NT2/D1 (cell line): Measurements from ENCODE around the gene RALBP1.

Experiments
- SUZ12 ChIP-seq: IDR thresholded peaks from 2 replicates; pipeline ENCODE4 v1.6.1; 2011; ENCODE audit not compliant: insufficient read length, insufficient read depth; ENCODE audit errors: extremely low read depth
- YY1 ChIP-seq: IDR thresholded peaks from 2 replicates; pipeline ENCODE4 v1.6.1; 2011; ENCODE audit not compliant: insufficient read length, insufficient read depth
- ZNF274 ChIP-seq: IDR thresholded peaks from 2 replicates; pipeline ENCODE4 v1.6.1; 2011; ENCODE audit warnings: mild to moderate bottlenecking, low read depth, low read length

DNA sequence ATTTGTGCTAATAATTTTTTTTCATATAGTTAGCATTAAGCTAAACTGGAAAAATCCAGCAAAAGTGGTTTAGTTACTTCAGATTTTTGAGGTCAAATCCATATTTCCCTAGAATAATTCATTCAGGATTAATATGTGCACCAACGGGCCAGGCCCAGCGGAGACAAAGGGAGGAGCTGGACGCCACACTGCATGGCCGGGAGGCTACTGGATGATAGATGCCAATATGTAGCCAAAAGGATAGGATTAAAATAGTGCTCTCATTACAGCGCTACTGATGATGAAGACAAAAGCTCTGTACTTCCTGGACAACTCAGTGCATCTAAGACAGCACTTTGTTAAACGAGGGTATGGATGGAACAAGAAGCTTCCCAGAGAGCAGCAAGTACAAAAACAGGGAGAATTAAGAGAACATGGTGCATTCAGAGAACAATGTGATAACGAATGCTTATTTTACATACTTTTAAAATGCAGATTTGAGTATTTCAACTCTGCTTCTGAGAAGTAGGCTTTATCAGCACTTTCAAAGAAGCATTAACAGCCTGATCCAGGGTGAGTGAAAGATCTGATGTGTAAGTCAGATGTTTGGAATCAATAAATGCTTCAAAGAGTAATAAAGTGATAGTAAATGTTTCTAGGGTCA lies 99.3 kb downstream of the RALBP1 start:
- TF ChIP-seq ZNF274, result no peak
- no peak for TF ChIP-seq YY1
- no peak for TF ChIP-seq SUZ12
